ENCODE measurements around the gene DEPDC5.
"Not testable (repeated sequence)": the region's sequence is repeated elsewhere in the genome, so short reads cannot be mapped to it uniquely, and the experiment has no call there.

The DEPDC5 gene

GRCh38 chr22:31753634-31754501, at the start of gene DEPDC5:
Gene DEPDC5 (plus strand): TSS chr22:31754019. CDS start chr22:31754922, 903 bp downstream.
- peak; percentile 98 for DNase-seq (ENCODE audit: low spot score)

- DNase-seq (ENCODE audit: low spot score) = no peak
Observed at GRCh38 chr22:31707519-31707918, 46.3 kb upstream of the DEPDC5 start.

DNA sequence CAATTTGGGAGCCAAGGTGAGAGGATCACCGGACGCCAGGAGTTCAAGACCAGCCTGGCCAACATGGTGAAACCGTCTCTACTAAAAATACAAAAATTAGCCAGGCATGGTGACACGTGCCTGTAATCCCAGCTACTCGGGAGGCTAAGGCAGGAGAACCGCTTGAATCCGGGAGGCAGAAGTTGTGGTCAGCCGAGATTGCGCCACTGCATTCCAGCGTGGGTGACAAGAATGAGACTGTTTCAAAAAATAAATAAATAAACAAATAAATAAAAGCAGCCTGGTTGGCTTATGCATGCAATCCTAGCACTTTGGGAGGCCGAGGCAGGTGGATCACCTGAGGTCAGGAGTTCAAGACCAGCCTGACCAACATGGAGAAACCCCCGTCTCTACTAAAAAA, 42.6 kb upstream of the DEPDC5 start:
- not testable (repeated sequence) for DNase-seq (ENCODE audit: low spot score)

GRCh38 chr22:31715147-31715778, 38.6 kb upstream of the DEPDC5 start:
- DNase-seq (ENCODE audit: low spot score) = no peak

- DNase-seq (ENCODE audit: low spot score) = no peak
Observed at GRCh38 chr22:31719850-31720471, 33.9 kb upstream of the DEPDC5 start.

- DNase-seq (ENCODE audit: low spot score) = no peak
Observed at GRCh38 chr22:31723723-31724122, 30.1 kb upstream of the DEPDC5 start.

DNA sequence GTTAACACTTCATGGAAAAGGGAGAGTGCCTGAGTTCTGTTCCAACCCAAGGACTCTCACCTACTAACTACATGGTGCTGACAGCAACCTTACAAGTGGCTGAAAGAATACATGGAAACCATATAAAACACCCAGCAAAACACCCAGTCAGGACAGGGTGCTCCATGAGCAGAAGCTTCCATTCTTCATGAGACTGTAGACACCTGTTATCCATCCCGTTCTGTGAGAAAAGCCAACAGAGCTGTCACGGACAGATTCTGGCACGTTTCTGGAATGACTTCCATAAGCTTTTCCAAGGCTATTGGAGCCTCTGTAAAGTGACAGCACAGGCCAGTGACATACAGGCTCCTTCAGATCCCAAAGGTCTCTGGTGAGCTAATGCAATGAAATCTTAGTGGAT, 27.1 kb upstream of the DEPDC5 start:
- no peak for DNase-seq (ENCODE audit: low spot score)

GRCh38 chr22:31728857-31729256, 25.0 kb upstream of the DEPDC5 start:
- DNase-seq (ENCODE audit: low spot score) = no peak

GRCh38 chr22:31730344-31730711, 23.5 kb upstream of the DEPDC5 start:
- DNase-seq (ENCODE audit: low spot score) = peak; percentile 35

- DNase-seq (ENCODE audit: low spot score) = no peak
Observed at GRCh38 chr22:31732089-31732829, 21.6 kb upstream of the DEPDC5 start.

- DNase-seq (ENCODE audit: low spot score) = no peak
Observed at GRCh38 chr22:31733580-31734079, 20.2 kb upstream of the DEPDC5 start.

- DNase-seq (ENCODE audit: low spot score) = no peak
Observed at GRCh38 chr22:31734512-31734911, 19.3 kb upstream of the DEPDC5 start.

DNA sequence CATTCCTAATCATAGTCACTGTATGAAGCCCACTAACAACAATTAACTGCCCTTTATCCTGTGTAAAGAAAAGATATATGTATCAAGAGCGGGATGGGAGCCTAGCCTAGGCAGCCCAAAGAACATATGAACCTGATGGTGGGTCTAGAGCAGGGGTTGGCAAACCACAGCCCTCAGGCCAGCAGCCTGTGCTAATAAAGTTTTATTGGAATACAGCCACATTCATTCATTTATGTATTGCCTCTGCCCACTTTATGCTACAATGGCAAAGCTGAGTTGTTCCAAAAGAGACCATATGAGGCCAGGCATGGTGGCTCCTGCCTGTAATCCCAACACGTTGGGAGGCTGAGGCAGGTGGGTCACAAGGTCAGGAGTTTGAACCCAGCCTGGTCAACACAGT, 17.4 kb upstream of the DEPDC5 start:
- DNase-seq (ENCODE audit: low spot score) = no peak

- no peak for DNase-seq (ENCODE audit: low spot score)
Observed at GRCh38 chr22:31737932-31738331, 15.9 kb upstream of the DEPDC5 start.

DNA sequence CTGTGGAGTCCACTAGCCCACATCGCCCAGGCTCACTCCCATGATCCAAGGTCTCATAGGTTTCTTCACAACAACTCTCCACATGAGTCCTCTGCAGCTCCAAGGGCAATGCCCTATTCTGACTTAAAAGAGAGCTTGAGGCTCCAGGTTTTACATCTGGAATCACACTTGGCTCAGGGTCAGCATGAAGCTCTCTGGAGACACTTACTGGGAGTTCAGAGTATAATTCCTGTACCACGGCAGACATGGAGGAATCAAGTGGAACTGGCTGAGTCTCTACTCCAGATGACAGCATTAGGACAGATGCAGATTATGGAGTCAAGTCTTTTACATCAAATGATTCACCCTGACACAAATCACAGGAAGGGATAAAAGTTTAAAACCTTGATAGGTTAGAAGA, 15.3 kb upstream of the DEPDC5 start:
- DNase-seq (ENCODE audit: low spot score) = no peak

GRCh38 chr22:31739795-31740201, 14.0 kb upstream of the DEPDC5 start:
- no peak for DNase-seq (ENCODE audit: low spot score)

- DNase-seq (ENCODE audit: low spot score) = not testable (repeated sequence)
Observed at GRCh38 chr22:31740314-31740713, 13.5 kb upstream of the DEPDC5 start.

- DNase-seq (ENCODE audit: low spot score) = no peak
Observed at GRCh38 chr22:31742115-31742514, 11.7 kb upstream of the DEPDC5 start.

DNA sequence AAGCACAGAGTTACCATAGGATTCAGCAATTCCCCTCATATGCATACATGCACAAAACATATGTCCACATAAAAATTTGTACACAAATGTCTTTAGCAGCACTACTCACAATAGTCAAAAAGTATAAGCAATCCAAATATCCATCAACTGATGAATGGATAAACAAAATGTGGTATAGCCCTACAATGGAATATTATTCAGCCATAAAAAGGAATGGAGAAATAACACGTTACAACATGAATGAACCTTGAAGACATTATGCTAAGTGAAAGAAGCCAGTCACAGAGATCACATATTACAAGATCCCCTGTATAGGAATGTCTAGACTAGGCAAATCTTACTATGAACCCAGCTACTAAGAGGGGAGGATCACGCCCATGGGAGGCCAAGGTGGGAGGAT, 11.1 kb upstream of the DEPDC5 start:
- no peak for DNase-seq (ENCODE audit: low spot score)

DNA sequence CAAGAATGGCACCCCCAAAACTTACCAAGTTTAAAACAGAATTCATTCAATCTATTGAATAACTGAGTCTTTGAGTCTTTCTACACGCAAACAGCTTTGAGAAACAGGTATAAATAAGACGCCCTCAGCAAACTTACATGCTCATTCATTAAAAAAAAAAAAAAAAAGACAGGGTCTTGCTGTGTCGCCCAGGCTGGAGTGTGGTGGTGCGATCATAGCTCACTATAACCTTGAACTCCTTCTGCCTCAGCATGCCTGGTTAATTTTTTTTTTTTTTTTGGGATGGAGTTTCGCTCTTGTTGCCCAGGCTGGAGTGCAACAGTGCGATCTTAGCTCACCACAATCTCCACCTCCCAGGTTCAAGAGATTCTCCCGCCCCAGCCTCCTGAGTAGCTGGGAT, 9.9 kb upstream of the DEPDC5 start:
- DNase-seq (ENCODE audit: low spot score) = no peak

DNA sequence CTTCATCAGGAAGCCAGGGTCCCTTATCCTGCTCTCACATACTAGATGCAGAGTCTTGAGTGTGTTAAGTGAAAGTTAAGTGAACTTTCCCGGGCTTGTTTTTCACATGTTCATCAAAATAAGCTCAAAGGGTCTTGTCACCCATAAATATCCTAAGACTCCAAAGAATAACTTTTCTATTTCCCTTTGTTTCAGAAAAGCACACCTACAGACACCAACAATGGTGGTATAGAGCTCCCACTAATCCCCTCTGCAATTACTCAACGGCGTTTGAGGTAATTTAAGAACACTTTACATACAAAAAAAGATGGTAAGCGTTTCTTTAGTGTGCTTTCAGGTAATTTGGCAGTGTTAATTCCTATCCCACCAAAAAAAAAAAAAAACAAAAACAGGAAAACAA, 6.4 kb upstream of the DEPDC5 start:
- DNase-seq (ENCODE audit: low spot score) = no peak

- DNase-seq (ENCODE audit: low spot score) = no peak
Observed at GRCh38 chr22:31748490-31748889, 5.3 kb upstream of the DEPDC5 start.

Measured in iPS-NIHi11 (cell line).